GM18520 (cell line): ENCODE measurements around the gene KLF11.

Experiments used
- ATAC-seq: cut with Tn5 transposase; IDR thresholded peaks from one replicate; pipeline ENCODE4 v1.9.1; 2021; ENCODE audit not compliant: unreplicated experiment

Gene KLF11

DNA sequence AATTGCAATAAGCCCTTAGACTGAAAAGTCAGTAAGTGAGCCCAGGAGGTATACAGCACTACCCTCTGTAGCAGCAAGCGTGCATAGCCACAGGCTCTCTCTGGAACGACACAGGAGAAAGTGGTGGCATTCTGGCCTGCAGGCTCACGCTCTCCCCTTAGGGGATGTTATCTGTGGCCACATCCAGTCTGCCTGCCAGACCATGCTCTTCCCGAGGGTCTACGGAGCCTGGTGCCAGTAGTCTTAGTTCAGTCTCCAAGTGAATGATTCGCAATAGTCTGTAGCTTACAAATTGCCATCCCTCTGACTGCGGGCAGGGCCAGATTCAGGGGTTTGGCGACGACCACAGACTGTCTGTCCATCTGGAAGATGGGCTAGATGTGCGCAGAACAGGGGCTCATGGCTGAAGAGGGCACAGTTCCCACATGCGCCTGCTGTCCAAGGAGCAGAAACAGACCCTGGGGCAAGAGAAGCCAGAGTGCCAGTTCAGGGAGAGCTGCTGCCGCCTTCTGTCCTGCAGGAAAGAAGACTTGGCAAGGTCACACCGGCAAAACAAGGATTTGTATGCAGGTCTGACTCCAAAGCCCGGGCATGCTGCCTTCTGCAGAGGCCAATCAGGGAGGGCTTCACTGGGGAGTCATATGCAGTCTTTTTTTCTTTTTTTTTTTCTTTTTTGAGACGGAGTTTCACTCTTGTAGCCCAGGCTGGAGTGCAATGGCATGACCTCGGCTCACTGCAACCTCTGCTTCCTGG, 3.5 kb upstream of the KLF11 start:
- no peak for ATAC-seq

DNA sequence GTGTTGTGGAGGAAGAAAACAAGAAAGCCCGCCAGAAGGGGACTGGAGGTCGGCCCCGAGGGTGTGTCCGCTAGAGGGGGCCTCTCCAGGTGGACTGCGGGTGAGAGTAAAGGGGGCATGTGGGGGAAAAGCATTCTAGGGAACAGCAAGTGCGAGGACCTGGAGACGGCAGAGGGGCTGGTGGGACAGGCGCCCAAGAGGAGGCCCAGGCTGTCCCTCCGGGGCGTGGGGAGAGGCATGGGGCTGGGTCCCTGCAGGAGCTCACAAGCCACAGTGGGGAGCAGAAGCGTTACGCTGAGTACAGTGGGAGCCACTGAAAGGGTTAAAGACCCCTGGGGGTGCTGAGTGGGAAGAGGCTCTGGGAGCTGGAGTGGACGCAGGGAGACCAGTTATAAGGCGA, 1.6 kb upstream of the KLF11 start:
- ATAC-seq: no peak

DNA sequence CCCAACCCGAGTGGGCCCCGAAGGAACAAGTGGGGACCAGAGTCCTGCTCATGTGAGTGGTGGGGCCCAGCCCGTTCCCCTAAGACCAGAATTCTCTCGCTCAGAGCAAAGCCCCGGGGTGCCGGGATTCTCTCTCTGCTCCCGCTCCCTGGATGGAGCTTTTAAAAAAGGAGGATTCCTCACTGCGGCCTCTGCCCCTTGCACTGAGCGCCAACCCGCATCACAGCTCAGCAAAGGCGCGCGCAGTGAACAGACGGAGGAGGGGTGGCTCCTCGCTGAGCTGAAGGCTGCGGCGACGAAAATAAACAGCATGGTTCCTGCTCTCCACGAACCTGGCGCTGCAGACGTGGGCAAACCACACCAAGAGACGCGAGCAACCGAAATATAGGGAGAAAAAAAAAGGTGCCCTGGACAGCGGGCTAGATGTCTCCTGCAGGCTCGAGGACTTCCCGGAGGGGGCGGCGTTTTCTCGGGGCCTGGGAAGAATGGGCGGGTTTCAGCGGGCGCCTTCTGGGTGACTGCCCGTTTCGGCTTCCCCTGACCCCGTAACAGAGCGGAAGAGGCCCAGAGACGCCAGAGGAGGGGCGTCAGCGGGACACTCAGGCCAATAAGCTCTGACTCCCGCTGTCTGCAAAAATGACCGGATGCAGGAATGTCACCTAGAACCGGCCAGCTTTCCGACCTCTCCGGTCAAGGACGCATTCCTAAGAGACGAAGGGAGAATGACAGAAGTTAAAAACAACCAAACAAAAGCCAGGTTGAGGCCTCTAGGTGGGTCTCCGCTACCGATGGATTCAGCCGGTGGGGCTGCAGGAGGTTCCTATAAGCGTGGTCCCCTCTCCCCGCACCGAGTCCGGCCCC, 819 bp upstream of the KLF11 start:
- ATAC-seq: no peak

DNA sequence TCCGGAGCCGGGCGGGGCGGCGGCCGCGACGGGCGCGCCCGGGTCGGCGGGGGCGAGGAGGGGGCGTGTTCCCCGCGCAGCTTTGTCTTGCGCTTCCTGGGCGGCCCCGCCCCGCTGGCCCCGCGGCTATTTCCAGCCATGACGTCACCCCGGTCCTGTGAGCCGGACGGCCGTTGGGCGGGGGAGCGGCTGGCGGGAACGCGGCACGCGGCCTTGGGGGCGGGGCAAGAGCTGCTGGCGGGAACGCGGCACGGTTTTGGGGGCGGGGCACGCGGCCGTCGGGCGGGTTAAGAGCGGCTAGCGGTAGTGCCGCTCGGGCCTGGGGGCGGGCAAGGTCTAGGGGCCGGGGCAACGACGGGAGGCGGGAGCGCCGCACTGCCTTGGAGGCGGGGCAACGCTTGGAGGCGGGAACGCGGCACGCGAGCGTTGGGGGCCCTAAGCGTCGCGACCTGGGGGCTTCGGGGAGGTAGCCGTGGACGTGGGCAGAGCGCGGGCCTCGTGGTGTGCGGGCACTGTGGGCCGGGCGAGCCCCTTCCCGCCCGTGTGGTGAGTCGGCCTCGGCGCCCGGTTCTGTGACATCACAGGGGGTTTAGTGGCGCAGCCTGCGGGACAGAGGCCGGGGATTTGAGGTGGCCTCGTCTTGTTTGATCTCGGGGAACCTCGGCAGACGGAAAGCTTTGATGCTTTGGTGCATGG, 704 bp downstream of the KLF11 start:
- peak; percentile 31 for ATAC-seq

DNA sequence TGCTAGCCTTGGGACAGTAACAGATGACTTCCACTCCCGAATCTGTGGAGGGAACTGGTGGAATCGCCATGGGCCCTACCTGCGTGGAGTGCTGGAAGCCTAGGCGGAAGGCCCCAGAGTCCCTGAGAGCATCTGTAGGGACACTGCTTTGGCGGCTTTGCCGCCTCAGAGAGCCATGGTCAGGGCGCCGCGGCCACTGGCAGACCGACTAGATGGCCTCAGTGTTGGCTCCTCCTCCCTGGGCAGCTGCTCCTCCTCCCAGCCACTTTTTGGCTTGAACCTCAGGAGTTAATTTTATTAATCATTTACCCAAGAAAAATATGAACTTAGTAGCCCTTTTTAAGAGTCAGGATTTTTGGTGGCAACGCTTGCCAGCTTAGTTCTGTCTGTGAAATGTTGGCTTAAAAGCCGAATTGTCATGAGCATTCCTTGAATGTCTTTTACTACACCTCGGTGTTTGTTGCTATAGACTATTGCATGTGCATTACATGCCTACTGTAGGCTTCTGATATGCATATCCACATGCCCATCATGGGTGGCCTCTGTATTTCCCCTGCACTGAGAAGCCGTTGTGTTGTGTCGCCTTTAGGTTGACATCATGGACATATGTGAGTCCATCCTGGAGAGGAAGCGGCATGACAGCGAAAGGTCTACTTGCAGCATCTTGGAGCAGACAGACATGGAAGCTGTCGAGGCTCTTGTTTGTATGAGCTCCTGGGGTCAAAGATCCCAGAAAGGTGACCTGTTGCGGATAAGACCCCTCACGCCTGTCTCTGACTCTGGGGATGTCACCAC, 2.4 kb downstream of the KLF11 start:
- ATAC-seq: no peak

DNA sequence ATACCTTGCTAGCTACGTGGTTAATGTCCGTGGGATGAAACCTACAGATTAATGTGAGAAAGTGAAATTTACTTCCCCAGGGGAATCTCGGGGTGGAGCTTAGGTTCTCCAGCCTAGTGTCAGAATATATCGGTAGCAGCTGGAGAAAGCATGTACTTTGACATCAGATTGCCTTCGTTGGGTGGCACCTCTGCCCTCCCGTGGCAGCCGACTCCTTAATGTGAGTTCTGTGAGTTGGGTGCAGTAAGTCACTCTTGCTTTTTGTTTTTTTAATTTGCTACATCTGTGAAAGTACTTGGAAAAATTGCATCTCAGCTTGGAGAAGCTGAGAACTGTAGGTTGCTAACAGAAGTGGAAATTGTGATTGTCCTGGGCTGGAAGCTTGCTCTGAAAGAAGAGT, 3.6 kb downstream of the KLF11 start:
- no peak for ATAC-seq

DNA sequence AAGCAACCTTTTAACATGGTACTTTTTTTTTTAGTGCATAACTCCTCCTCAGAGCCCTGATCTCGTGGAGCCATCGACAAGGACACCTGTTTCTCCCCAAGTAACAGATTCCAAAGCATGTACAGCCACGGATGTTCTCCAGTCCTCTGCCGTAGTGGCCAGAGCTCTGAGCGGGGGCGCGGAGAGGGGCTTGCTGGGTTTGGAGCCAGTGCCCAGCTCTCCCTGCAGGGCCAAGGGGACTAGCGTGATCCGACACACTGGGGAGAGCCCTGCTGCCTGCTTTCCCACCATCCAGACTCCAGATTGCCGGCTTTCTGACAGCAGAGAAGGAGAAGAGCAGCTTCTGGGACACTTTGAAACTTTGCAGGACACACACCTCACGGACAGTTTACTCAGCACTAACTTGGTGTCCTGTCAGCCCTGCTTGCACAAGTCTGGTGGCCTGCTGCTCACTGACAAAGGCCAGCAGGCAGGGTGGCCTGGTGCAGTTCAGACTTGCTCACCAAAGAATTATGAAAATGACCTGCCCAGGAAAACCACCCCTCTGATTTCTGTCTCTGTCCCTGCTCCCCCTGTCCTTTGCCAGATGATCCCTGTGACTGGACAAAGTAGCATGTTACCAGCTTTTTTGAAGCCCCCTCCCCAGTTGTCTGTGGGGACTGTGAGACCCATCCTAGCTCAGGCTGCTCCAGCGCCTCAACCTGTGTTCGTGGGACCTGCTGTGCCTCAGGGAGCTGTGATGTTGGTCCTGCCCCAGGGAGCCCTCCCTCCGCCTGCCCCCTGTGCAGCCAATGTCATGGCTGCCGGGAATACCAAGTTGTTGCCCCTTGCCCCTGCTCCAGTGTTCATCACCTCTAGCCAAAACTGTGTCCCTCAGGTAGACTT, 4.5 kb downstream of the KLF11 start:
- no peak for ATAC-seq

DNA sequence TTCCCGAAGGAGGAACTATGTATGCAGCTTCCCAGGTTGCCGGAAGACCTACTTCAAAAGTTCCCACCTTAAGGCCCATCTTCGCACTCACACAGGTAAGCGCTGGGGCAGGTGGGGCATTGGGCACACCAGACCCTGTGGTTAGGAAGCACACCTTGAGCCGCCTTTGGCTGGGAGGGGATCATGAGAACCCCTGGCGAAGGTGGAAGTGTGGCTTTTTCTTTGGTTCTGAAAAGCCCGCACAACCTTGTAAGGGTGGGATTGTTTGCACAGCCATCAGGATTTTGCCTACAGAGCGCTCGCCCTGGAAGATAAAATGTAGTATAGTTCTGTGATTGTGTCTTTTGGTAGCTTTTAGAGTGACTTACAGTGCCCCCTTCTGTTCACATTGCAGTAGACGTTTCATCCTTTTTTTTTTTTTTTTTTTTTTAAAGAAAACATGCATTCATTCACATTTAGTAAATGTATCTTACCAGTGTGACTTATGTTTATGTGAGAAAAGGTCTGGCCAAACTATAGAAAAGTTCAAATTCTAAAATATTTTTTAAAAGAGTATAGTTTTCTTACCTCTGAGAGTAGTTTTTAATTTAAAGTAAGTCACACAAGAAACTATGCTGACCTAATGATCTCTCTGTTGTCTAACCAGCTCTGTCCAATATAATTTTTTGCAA, 5.3 kb downstream of the KLF11 start:
- no peak for ATAC-seq

DNA sequence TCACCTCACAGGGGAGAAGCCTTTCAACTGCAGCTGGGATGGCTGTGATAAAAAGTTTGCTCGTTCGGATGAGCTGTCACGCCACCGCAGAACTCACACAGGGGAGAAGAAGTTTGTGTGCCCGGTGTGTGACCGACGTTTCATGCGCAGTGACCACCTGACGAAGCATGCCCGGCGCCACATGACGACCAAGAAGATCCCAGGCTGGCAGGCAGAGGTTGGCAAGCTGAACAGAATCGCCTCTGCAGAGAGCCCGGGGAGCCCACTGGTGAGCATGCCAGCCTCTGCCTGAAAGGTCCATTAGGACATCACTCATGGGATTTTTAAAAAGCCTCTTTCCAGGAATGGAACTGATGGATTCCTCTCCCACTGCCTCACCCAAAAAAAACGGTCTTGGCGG, 8.9 kb downstream of the KLF11 start:
- ATAC-seq: no peak

DNA sequence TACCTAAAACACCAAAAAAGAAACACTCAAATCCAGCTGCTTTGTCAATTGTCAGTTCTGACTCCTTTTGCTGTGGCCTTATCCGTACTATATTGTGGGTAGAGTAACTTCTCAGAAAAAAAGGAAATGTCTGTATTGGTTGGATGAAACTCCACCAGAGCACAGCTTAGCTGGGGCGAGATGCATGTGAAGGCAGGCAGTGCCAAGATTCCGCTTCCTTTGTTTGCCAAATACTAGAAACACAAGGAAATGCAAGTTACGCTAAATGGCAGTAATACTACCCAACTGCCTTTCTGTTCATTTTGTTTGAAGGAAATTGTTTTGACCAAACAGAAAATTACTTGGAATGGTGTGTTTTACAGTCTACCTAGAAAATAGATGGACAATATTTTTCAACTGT, 10.0 kb downstream of the KLF11 start:
- no peak for ATAC-seq

DNA sequence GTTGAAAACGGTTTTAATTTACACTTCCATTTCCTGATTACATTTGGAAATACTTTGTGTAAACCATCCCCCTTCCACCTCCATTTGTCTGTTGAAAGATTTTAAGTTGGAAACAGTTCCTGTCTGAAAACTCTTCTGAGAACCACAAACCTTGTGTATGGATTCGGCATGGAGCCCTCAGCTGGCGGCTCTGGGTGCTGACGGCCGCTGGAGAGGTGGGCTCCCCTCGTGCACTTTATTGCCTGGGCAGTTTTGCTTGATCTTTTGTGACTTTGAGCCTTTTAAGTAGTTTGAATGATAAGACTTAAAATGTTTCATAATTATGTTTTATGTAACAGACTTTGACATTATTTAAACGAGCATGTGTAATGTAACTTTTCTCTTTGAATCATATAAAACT, 11.1 kb downstream of the KLF11 start:
- no peak for ATAC-seq

DNA sequence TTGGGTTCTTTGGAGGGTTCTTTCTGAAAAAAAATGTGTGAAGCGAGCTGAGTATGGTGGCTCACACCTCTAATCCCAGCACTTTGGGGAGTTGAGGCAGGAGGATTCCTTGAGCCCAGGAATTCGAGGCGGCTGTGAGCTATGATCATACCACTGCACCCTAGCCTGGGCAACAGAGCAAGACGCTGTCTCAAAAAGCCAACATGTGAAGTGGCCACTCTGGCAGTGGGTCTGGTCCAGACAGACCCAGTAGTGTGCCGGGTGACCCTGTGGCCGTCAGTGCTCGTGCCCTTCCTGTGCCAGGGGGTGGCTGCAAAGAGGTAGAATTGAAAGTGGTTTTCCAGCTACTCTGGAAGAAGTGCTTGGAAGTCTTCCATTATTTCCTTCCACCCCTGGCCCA, 11.6 kb downstream of the KLF11 start:
- ATAC-seq: no peak

DNA sequence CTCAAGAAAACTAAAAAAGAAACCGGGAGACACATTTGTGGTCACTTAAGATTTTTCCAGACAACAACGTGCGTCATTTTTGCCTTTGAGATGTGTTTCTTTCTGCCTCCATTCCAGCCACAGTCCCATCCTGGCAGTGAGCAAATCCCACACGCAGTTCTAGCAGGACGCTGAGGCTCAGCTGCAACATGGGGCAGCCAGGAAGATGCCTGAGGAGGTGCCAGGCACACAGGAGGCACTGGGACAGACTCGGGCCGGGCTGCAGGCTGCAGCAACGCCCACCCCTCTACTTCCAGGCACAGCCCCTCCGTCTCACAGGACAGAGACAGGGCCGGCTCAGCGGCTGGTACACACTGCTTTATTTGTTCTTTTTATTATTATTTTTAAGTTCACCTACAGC, 13.1 kb downstream of the KLF11 start:
- no peak for ATAC-seq

DNA sequence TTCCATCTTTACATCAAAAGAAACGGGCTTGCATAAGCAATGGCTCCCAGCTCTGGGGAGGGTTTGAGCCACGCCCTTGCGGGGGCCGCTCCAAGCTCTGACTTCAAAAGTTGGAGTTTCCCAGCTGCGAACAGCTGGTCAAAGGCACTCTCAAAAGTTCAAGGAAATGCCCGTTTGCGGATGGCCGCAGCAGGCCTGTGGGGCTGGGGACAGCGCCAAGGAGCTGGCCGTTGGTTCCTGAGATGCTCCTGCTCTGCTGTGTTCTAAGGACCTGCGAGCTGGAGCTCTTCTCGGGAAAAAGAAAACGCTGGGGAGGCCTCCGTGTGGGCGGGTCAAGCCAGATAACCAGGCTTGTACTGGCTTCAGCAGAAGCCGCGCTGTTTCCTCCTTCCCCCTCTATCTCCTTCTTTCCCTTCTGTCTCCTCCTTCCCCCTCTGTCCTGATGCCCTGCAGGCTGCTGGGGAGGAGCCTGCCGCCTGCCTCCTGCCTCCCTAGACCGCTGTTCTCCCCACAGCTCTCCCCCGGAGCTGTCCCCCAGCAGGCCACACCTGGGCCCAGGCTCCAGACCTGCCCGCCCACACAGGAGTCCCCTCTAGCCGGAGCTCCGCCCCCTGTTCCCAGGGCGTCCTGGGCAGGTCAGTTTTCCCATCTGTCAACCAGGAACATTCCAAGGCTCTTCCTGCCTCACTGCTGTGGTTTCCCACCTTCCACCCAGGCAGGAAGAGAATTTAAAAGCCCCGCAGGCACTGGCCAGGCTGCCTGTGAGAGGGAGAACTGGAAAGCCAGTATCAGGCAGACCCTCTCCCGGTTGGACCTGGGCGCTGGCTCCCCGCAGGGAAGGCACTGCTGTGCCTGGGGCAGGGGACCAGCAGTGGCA, 14.1 kb downstream of the KLF11 start:
- no peak for ATAC-seq

DNA sequence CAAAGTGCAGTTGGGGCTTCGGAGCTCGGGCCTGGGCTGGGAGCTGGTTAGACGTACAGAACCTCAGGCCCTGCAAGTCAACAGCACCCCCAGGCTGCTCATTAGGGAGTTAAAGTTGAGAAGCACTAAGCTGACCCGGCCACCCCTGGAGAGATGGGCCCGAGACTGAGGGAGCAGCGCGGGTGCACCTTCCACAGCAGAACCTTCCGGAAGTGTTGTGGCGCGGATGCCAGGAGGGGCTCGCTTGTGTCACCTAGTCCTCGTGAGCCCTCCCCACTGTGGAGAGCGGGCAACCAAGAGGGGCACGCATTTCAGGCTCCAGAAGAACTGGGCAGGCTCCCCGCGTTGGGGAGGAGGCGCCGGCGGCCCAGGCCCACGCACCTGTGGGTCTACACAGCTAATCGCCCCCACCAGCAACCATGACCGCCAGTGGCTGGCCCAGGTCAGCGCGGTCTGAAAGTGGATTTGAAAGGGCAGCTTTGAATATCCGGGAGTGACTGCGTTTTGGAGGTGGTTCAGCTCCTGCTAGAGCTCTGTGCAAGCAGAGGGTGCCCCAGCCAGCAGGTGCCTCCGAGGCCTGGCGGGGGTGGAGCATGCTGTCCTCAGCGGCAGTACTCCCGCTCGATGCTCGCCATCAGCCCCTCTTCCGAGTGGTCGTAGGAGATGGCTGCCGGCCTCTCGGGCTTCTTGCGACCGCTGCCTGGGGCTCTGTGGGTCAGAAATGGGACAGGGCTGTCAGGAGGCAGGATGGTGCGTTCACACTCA, 15.1 kb downstream of the KLF11 start:
- ATAC-seq: no peak

DNA sequence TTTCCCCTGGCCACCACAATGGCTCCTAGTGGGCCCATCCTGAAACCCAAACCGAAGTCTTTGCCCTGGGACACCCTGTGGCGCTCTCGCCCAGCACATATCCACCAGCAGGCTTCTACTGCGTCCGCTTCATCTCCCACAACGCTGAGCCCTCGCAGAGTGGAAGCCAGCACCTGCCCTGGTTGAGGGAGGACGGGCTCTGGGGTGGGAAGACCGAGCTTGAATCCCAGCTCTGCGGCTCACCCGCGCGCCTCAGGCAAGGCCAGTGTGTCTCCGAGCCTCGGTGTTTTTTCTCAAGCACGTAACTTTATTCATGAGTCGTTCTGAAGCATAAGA, 15.6 kb downstream of the KLF11 start:
- no peak for ATAC-seq

DNA sequence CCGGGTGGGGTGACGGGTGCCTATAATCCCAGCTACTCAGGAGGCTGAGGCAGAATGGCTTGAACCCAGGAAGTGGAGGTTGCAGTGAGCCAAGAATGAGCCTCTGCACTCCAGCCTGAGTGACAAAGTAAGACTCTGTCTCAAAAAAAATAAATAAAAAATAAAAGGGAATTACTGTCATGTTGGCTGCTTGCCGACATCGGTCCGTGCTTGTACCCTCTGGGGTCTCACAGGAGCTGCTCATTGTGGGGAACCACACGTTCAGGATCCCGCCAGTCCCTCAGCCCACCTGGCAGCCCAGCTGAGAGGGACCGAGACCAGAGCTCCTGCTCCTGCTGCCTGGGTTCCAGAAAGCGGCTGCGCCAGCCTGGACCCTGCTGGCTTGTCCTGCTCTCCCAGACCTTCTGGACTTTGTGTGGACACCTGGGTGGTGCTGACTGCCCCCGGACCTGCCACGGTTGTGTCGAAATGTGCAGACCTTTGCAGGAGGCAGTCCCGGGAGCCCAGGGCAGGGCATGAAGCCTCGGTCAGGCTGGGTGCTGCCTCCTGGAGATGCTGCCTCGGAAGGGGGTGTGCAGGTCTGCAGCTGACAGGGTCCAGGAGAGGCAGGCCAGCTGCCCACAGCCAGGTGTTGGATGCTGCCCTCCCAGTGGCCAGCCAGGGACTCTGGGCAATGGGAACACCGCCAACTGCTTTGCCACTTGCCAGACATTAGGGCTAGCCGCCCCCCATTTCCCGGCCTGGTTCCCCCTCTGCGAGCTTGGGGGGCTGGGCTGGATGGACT, 16.4 kb downstream of the KLF11 start:
- ATAC-seq: no peak
